GM12865 (cell line): ENCODE data around the gene SMIM11.
"Not testable (repeated sequence)": the region's sequence is repeated elsewhere in the genome, so short reads cannot be mapped to it uniquely, and the experiment has no call there.

Experiments used
- DNase-seq: peaks from one replicate; pipeline ENCODE4 v3.0.0; 2010; ENCODE audit warnings: low read depth
- H3K4me3 ChIP-seq: 2 replicates; pipeline ENCODE4 v1.5.1; 2011; ENCODE audit warnings: mild to moderate bottlenecking, low read depth, low read length, control low read depth
- TF ChIP-seq, protein P1 (sequence below): IDR thresholded peaks from 2 replicates; pipeline ENCODE4 v1.5.1; 2011; ENCODE audit warnings: low read length, control low read depth, low read depth, inconsistent platforms; ENCODE audit not compliant: insufficient read depth; ENCODE audit errors: missing control alignments

SMIM11 gene

GRCh38 chr21:34362670-34363069, 12.6 kb upstream of the SMIM11 start:
- TF ChIP-seq, protein P1, sequence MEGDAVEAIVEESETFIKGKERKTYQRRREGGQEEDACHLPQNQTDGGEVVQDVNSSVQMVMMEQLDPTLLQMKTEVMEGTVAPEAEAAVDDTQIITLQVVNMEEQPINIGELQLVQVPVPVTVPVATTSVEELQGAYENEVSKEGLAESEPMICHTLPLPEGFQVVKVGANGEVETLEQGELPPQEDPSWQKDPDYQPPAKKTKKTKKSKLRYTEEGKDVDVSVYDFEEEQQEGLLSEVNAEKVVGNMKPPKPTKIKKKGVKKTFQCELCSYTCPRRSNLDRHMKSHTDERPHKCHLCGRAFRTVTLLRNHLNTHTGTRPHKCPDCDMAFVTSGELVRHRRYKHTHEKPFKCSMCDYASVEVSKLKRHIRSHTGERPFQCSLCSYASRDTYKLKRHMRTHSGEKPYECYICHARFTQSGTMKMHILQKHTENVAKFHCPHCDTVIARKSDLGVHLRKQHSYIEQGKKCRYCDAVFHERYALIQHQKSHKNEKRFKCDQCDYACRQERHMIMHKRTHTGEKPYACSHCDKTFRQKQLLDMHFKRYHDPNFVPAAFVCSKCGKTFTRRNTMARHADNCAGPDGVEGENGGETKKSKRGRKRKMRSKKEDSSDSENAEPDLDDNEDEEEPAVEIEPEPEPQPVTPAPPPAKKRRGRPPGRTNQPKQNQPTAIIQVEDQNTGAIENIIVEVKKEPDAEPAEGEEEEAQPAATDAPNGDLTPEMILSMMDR = no peak
- DNase-seq = no peak
- H3K4me3 ChIP-seq = no peak overlapping the region

GRCh38 chr21:34363733-34364132, 11.6 kb upstream of the SMIM11 start, which contains the start of gene KCNE2:
Gene KCNE2, plus strand, starts transcription at chr21:34364006. Its CDS starts 6,473 bp downstream, at chr21:34370479.
- no peak for DNase-seq
- H3K4me3 ChIP-seq = no peak within 1 kb of the TSS
- TF ChIP-seq, protein P1 = no peak

GRCh38 chr21:34364921-34365320, 10.4 kb upstream of the SMIM11 start:
- DNase-seq = no peak
- TF ChIP-seq, protein P1 = no peak
- H3K4me3 ChIP-seq = no peak overlapping the region

- DNase-seq = no peak
- TF ChIP-seq, protein P1 = no peak
- no peak overlapping the region for H3K4me3 ChIP-seq
These were observed 9.5 kb upstream of the SMIM11 start for GRCh38 chr21:34365809-34366208.

GRCh38 chr21:34367320-34367935, 7.9 kb upstream of the SMIM11 start:
- TF ChIP-seq, protein P1 = peak; percentile 65

GRCh38 chr21:34369741-34370140, 5.6 kb upstream of the SMIM11 start:
- H3K4me3 ChIP-seq = no peak overlapping the region
- no peak for DNase-seq
- TF ChIP-seq, protein P1 = no peak

More at GRCh38 chr21:34367320-34367935, 7.9 kb upstream of the SMIM11 start:
- DNase-seq = peak; percentile 68
- H3K4me3 ChIP-seq = no peak overlapping the region

DNA sequence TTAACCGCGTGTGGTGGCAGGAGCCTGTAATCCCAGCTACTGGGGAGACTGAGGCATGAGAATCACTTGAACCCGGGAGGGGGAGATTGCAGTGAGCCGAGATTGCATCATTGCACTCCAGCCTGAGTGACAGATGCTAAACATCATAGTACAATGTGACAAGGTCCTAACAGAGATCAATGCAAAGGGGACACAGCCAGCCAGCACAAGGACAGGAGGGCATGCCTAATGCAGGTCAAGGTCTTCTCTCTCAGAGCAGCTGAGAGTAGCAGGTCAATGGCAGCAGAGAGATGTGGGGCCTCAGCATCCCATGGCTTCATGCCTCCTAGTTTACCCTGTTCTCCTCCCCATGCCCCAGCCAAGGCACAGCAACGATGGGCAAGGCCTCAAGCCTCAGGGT, 3.0 kb upstream of the SMIM11 start:
- DNase-seq = no peak
- no peak overlapping the region for H3K4me3 ChIP-seq
- TF ChIP-seq, protein P1 = no peak

DNA sequence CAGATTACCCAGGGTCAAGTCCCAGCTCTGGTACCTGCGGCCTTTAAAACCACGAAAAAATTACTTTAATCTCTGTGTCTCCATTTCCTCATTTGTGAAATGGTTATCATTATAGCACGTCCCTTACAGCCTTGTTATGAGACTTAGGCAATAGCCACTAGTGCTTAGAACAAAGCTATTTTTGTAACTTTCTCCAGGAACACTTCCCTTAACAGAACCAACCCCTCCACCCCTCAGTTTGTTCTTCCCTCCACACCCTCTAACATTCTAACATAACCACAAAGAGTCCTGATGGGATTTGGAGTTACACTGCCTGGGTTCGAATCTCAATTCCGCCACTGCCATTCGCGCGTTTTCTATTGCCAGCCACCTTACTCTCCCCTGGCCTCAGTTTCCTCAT, 845 bp upstream of the SMIM11 start:
- not testable (repeated sequence) for H3K4me3 ChIP-seq

DNA sequence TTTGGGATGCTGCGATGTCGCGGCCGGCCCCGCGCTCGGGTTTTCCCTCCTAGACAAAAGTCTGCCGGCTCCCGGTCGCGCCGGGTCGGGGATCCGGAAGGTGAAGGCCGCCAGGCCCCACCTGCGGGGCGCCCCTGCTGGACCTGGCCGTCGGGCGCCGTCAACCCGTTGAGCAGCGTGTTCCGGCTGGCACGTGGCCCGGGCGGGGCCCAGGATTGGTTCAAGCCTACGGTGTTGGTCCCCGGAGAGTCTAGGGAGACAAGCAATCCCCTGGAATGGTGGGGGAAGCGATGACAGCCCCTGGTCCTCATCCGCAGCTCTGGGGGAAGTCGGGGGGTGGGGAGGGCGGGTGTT, 289 bp downstream of the SMIM11 start:
- not testable (repeated sequence) for DNase-seq, H3K4me3 ChIP-seq

More for the DNA sequence above, 845 bp upstream of the SMIM11 start:
- not testable (repeated sequence) for DNase-seq

DNA sequence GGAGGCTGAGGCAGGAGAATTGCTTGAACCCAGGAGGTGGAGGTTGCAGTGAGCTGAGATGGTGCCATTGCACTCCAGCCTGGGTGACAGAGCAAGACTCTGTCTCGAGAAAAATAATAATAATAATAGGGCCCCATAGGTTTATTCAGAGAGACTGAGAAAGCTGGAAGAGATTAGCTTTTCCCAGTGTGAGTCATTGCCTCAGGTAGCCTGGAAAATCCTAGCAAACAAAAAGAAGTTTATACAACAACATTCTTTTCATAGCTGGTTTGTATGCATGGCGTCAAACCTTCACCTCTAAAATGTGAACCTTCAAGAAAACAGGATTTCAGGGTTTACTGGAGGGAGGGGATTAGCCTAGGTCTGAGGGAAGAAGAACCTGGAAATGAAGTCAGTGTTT, 7.8 kb downstream of the SMIM11 start:
- not testable (repeated sequence) for H3K4me3 ChIP-seq, DNase-seq

DNA sequence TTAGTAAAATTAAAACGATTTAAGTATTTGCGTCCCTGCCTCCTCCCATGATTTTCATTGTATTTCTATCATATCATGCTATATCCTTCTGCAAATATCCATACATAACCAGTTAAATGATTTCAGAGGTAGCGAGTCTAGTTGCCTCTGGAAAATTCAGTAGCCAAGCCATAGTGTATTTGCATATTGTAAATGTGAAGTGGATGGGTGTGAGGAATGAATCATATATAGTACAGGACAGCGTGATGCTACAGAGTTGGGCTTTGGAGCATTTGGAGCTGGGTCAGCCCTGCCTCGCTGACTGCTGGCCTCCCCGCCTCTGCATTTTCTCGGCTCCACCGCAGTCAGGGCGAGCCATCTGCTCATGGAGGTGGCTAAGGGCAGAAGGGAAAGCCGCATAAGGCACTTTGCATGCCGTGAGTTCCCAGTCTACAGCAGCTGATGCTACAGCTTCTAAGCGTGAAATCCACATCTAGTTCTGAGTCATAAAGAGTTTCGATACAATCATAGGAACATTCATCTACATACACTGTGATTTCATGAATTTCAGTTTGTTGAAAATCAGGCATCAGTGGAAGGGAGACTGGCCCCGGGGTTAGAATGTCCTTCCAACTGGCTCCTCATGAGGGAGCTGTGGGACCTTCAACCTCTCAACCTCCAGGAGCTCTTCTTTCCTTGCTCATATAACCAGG, 8.6 kb downstream of the SMIM11 start:
- H3K4me3 ChIP-seq, DNase-seq: not testable (repeated sequence)
